Measurements from ENCODE around the gene CDH13.

Gene CDH13

GRCh38 chr16:82860071-82860470, 233.3 kb downstream of the CDH13 start:
- no peaks in the 10 kb centered on the region for H3K36me3 ChIP-seq (replicated peaks; ENCODE audit: insufficient read depth, low read length)
- H3K4me2 ChIP-seq (ENCODE audit: low read depth, low read length), result no peak overlapping the region
- H3K9ac ChIP-seq (ENCODE audit: low read length), result no peak overlapping the region
- H4K20me1 ChIP-seq (ENCODE audit: insufficient read depth, low read length), result no peaks in the 10 kb centered on the region
- H3K4me3 ChIP-seq (ENCODE audit: low read length), result no peak overlapping the region
- H3K4me1 ChIP-seq (ENCODE audit: low read length), result no peaks in the 10 kb centered on the region
- no peaks in the 10 kb centered on the region for H3F3A ChIP-seq (ENCODE audit: insufficient read depth, low read length)
- no peak overlapping the region for H3K27ac ChIP-seq (ENCODE audit: low read length)
- no peak overlapping the region for H2AFZ ChIP-seq (ENCODE audit: low read length)
- no peaks in the 10 kb centered on the region for H3K9me3 ChIP-seq (replicated peaks; ENCODE audit: insufficient read depth, low read length)
- no peak for DNase-seq
- H3K27me3 ChIP-seq (replicated peaks; ENCODE audit: insufficient read depth, low read length), result no peaks in the 10 kb centered on the region
- no peaks in the 10 kb centered on the region for H3K79me2 ChIP-seq (ENCODE audit: low read length)
- H3K9me2 ChIP-seq (replicated peaks; ENCODE audit: insufficient read depth, low read length), result no peaks in the 10 kb centered on the region
- no peak for TF ChIP-seq EZH2phosphoT487 (IDR thresholded peaks at IDR 0.05; ENCODE audit: low read length)
- TF ChIP-seq EZH2 (optimal IDR thresholded peaks at IDR 0.05; ENCODE audit: low read depth, low read length), result no peak
- no peak for TF ChIP-seq CTCF (IDR thresholded peaks at IDR 0.05; ENCODE audit: low read length)

- Histone ChIP-seq H3K4me1 (ENCODE audit: low read length) (no peaks in the 10 kb centered on the region), H2AFZ (ENCODE audit: low read length) (no peak overlapping the region), H4K20me1 (ENCODE audit: insufficient read depth, low read length) (no peaks in the 10 kb centered on the region), H3K9me3 (replicated peaks; ENCODE audit: insufficient read depth, low read length) (no peaks in the 10 kb centered on the region), H3K79me2 (ENCODE audit: low read length) (no peaks in the 10 kb centered on the region), H3K9ac (ENCODE audit: low read length) (no peak overlapping the region), H3K27me3 (replicated peaks; ENCODE audit: insufficient read depth, low read length) (no peaks in the 10 kb centered on the region), H3F3A (ENCODE audit: insufficient read depth, low read length) (no peaks in the 10 kb centered on the region), H3K36me3 (replicated peaks; ENCODE audit: insufficient read depth, low read length) (no peaks in the 10 kb centered on the region), H3K9me2 (replicated peaks; ENCODE audit: insufficient read depth, low read length) (no peaks in the 10 kb centered on the region), H3K27ac (ENCODE audit: low read length) (no peak overlapping the region), H3K4me2 (ENCODE audit: low read depth, low read length) (no peak overlapping the region), H3K4me3 (ENCODE audit: low read length) (no peak overlapping the region)
- no peak for TF ChIP-seq EZH2phosphoT487 (IDR thresholded peaks at IDR 0.05; ENCODE audit: low read length)
- TF ChIP-seq CTCF (IDR thresholded peaks at IDR 0.05; ENCODE audit: low read length), result no peak
- no peak for TF ChIP-seq EZH2 (optimal IDR thresholded peaks at IDR 0.05; ENCODE audit: low read depth, low read length)
- no peak for DNase-seq
Measured at GRCh38 chr16:82862057-82862456, 235.3 kb downstream of the CDH13 start.

DNA sequence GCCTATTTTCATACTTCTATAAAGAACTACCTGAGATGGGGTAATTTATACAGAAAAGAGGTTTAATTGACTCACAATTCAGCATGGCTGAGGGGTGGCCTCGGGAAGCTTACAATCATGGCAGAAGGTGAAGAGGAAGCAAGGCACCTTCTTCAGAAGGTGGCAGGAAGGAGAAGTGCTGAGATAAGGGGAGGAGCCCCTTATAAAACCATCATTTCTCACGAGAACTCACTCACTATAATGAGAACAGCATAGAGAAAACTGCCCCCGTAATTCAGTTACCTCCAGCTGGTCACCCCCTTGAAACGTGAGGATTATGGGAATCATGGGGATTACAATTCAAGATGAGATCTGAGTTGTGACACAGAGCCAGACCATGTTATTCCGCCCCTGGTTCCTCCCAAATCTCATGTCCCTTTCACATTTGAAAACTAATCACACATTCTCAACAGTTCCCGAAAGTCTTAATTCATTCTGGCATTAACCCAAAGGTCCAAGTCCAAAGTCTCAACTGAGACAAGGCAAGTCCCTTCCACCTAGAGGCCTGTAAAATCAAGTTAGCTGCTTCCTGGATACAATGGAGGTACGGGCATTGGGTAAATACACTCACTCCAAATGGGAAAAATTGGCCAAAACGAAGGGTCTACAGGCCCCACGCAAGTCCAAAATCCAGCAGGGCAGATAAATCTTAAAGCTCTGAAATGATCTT, 237.7 kb downstream of the CDH13 start:
- TF ChIP-seq EZH2 (optimal IDR thresholded peaks at IDR 0.05; ENCODE audit: low read depth, low read length) (no peak), EZH2phosphoT487 (IDR thresholded peaks at IDR 0.05; ENCODE audit: low read length) (no peak), CTCF (IDR thresholded peaks at IDR 0.05; ENCODE audit: low read length) (no peak)
- Histone ChIP-seq H3K36me3 (replicated peaks; ENCODE audit: insufficient read depth, low read length) (no peaks in the 10 kb centered on the region), H3F3A (ENCODE audit: insufficient read depth, low read length) (no peaks in the 10 kb centered on the region)

More for the DNA sequence above, 237.7 kb downstream of the CDH13 start:
- Histone ChIP-seq H3K9me2 (replicated peaks; ENCODE audit: insufficient read depth, low read length) (no peaks in the 10 kb centered on the region), H3K79me2 (ENCODE audit: low read length) (no peaks in the 10 kb centered on the region), H3K9ac (ENCODE audit: low read length) (no peak overlapping the region), H3K4me2 (ENCODE audit: low read depth, low read length) (no peak overlapping the region), H3K27ac (ENCODE audit: low read length) (no peak overlapping the region), H3K9me3 (replicated peaks; ENCODE audit: insufficient read depth, low read length) (no peaks in the 10 kb centered on the region), H3K4me1 (ENCODE audit: low read length) (no peaks in the 10 kb centered on the region), H3K27me3 (replicated peaks; ENCODE audit: insufficient read depth, low read length) (no peaks in the 10 kb centered on the region), H2AFZ (ENCODE audit: low read length) (no peak overlapping the region), H4K20me1 (ENCODE audit: insufficient read depth, low read length) (no peaks in the 10 kb centered on the region), H3K4me3 (ENCODE audit: low read length) (no peak overlapping the region)
- DNase-seq, result no peak
